Panc1 (cell line): ENCODE measurements around the gene PJA1.

Experiments used
- TF ChIP-seq, protein P1 (sequence below): fragments of 450-650 bp; IDR thresholded peaks from 2 replicates; pipeline ENCODE4 v1.5.1; 2017; ENCODE audit warnings: mild to moderate bottlenecking
- TF ChIP-seq, protein P2 (sequence below), 2 experiments: IDR thresholded peaks; 2 replicates each; pipeline ENCODE4 v1.6.1; 2011 to 2012; ENCODE audit warnings: low read depth in 2 of 2, control low read depth in 1 of 2, low read length in 1 of 2, mild to moderate bottlenecking in 1 of 2, moderate library complexity in 1 of 2; ENCODE audit not compliant: insufficient read depth in 1 of 2

DNA sequence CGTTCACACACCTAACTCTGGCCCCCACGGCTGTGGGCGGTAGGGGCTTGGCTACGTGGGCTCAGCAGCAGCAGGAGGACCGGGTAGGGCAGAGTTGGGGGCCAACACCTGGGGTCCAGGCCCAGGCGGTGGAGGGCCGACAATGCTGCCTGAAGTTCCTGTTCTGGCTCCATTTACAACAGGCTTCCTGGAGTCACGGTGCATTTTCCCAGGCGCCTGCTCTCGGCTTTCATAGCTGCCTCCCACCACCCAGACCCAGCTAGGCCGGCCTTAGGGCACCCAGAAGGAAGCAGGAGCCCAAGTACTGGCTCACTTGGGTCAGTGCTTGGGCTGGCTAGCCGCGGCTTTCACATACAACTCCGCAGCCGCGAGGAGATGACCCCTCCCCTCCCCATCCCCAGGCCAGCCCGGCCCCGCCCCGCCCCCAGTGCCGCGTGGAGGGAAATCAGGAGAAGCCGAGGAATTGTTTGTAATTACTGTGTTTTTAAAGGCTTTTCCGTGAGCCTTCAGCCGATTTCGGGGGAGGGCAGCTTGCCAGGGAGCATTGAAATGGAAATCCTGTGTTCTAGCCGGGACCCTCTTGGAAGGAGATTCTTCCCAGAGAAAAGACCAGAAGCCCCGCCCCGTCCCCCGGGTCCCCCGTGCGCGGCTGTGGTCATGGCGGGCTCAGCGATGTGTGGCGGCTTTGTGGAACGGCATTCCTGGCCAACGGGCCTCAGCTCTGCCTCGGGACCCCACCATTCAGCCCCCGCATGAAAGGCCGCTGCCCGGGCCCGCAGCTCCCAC is 28.5 kb downstream of the PJA1 start:
- TF ChIP-seq, protein P1, sequence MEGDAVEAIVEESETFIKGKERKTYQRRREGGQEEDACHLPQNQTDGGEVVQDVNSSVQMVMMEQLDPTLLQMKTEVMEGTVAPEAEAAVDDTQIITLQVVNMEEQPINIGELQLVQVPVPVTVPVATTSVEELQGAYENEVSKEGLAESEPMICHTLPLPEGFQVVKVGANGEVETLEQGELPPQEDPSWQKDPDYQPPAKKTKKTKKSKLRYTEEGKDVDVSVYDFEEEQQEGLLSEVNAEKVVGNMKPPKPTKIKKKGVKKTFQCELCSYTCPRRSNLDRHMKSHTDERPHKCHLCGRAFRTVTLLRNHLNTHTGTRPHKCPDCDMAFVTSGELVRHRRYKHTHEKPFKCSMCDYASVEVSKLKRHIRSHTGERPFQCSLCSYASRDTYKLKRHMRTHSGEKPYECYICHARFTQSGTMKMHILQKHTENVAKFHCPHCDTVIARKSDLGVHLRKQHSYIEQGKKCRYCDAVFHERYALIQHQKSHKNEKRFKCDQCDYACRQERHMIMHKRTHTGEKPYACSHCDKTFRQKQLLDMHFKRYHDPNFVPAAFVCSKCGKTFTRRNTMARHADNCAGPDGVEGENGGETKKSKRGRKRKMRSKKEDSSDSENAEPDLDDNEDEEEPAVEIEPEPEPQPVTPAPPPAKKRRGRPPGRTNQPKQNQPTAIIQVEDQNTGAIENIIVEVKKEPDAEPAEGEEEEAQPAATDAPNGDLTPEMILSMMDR: no peak
- TF ChIP-seq, protein P2, sequence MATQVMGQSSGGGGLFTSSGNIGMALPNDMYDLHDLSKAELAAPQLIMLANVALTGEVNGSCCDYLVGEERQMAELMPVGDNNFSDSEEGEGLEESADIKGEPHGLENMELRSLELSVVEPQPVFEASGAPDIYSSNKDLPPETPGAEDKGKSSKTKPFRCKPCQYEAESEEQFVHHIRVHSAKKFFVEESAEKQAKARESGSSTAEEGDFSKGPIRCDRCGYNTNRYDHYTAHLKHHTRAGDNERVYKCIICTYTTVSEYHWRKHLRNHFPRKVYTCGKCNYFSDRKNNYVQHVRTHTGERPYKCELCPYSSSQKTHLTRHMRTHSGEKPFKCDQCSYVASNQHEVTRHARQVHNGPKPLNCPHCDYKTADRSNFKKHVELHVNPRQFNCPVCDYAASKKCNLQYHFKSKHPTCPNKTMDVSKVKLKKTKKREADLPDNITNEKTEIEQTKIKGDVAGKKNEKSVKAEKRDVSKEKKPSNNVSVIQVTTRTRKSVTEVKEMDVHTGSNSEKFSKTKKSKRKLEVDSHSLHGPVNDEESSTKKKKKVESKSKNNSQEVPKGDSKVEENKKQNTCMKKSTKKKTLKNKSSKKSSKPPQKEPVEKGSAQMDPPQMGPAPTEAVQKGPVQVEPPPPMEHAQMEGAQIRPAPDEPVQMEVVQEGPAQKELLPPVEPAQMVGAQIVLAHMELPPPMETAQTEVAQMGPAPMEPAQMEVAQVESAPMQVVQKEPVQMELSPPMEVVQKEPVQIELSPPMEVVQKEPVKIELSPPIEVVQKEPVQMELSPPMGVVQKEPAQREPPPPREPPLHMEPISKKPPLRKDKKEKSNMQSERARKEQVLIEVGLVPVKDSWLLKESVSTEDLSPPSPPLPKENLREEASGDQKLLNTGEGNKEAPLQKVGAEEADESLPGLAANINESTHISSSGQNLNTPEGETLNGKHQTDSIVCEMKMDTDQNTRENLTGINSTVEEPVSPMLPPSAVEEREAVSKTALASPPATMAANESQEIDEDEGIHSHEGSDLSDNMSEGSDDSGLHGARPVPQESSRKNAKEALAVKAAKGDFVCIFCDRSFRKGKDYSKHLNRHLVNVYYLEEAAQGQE (IDR thresholded peaks at IDR 0.05; ENCODE audit: insufficient read depth in 1 of 2, low read depth in 2 of 2, low read length in 1 of 2): no peak
